Caco-2 (cell line): ENCODE measurements around the gene TMEM98. TPM values are rescaled to one million over a fixed set of nuclear protein-coding genes. Genes with fewer than 3 reads are reported as not detected.
A peak's percentile ranks its signal among the peaks of the same experiment; 100 is the strongest.
"Not testable (repeated sequence)": the region's sequence is repeated elsewhere in the genome, so short reads cannot be mapped to it uniquely, and the experiment has no call there.

Experiments used
- BruUV-seq: library from RNA; stranded (reverse); fragments of 400-500 nt; replicated peaks from 2 replicates; lab custom pipeline; 2021; lab: Mats Ljungman, UMichigan
- CTCF ChIA-PET: fragments of 300-600 bp; sonication (Branson Sonifier 250); formaldehyde crosslinking; loops from one replicate; lab custom pipeline; 2022; ENCODE audit warnings: antibody characterized with exemption; lab: Charles Lee
- POLR2A ChIA-PET: fragments of 300-600 bp; sonication (Branson Sonifier 250); formaldehyde crosslinking; loops from one replicate; lab custom pipeline; 2022; ENCODE audit warnings: antibody characterized with exemption; lab: Charles Lee
- DNase-seq, 2 experiments: peaks; one replicate each; pipeline versions ENCODE4 v3.0.0 to v3.0.0-alpha.2; 2020 to 2022
- H3K27me3 ChIP-seq: replicated peaks from 2 replicates; pipeline ENCODE4 v1.6.0; 2011; ENCODE audit warnings: low read length; ENCODE audit not compliant: control insufficient read depth, insufficient read depth
- H3K36me3 ChIP-seq: 2 replicates; pipeline ENCODE4 v1.5.1; 2011; ENCODE audit warnings: low read length; ENCODE audit not compliant: control insufficient read depth, insufficient read depth
- H3K4me1 ChIP-seq: fragments of 250-450 bp; sonication (Bioruptor Pico); 2 replicates; pipeline ENCODE4 v1.5.1; 2020; ENCODE audit warnings: mild to moderate bottlenecking
- H3K4me3 ChIP-seq: 2 replicates; pipeline ENCODE4 v1.5.1; 2011; ENCODE audit warnings: low read depth, mild to moderate bottlenecking, control low read depth, low read length
- H3K9me3 ChIP-seq: fragments of 250-450 bp; sonication (Bioruptor Pico); 2 replicates; pipeline ENCODE4 v1.5.1; 2020; ENCODE audit warnings: mild to moderate bottlenecking, moderate library complexity
- H3K27ac Mint-ChIP-seq: one replicate; pipeline ENCODE4 v1.8.0; 2022; ENCODE audit warnings: mixed read lengths; ENCODE audit not compliant: unreplicated experiment
- H3K27me3 Mint-ChIP-seq: one replicate; pipeline ENCODE4 v1.8.0; 2022; ENCODE audit warnings: mixed read lengths; ENCODE audit not compliant: insufficient read depth, unreplicated experiment
- H3K36me3 Mint-ChIP-seq: one replicate; pipeline ENCODE4 v1.8.0; 2022; ENCODE audit warnings: mild to moderate bottlenecking, mixed read lengths; ENCODE audit not compliant: insufficient read depth, unreplicated experiment
- H3K4me1 Mint-ChIP-seq: one replicate; pipeline ENCODE4 v1.8.0; 2022; ENCODE audit warnings: low read depth, mixed read lengths; ENCODE audit not compliant: unreplicated experiment
- H3K4me3 Mint-ChIP-seq: one replicate; pipeline ENCODE4 v1.8.0; 2022; ENCODE audit warnings: mild to moderate bottlenecking, moderate library complexity, mixed read lengths; ENCODE audit not compliant: unreplicated experiment
- H3K9me3 Mint-ChIP-seq: one replicate; pipeline ENCODE4 v1.8.0; 2022; ENCODE audit warnings: mixed read lengths; ENCODE audit not compliant: unreplicated experiment
- CTCF ChIP-seq, 2 experiments: fragments of 200-600 bp in 1 of 2; IDR thresholded peaks; 1 replicate in 1 of 2; 2 replicates in 1 of 2; pipeline versions ENCODE4 v1.5.1 to v1.8.0; 2011 to 2022; ENCODE audit warnings: antibody characterized with exemption in 1 of 2, control low read depth in 1 of 2, inconsistent platforms in 1 of 2, low read depth in 1 of 2, low read length in 1 of 2, mild to moderate bottlenecking in 1 of 2, moderate library complexity in 1 of 2; ENCODE audit not compliant: insufficient read depth in 1 of 2, severe bottlenecking in 1 of 2, unreplicated experiment in 1 of 2
- intact Hi-C: fragments of 100-400 bp; cut with micrococcal nuclease; formaldehyde crosslinking; loops from one replicate; pipeline ENCODE4 v1.10.0; 2022; ENCODE audit not compliant: unreplicated experiment
- total RNA-seq: library from RNA; stranded (reverse); gene quantifications from 2 replicates; pipeline ENCODE4 v1.2.3, GENCODE V29; 2022

The TMEM98 gene
- total RNA-seq, 1 experiment from 2014 or later: 229 TPM

GRCh38 chr17:32882734-32883133, 45.2 kb upstream of the TMEM98 start:
- peaks cover 6% of the 10 kb centered on the region for H3K4me1 Mint-ChIP-seq
- no peaks in the 10 kb centered on the region for H3K9me3 Mint-ChIP-seq
- intact Hi-C loops: no loop called here
- H3K27me3 Mint-ChIP-seq: no peaks in the 10 kb centered on the region
- DNase-seq: no peak
- POLR2A ChIA-PET: no interaction called here
- no peak for TF ChIP-seq CTCF (IDR thresholded peaks at IDR 0.05; ENCODE audit: insufficient read depth in 1 of 2, low read depth in 1 of 2, low read length in 1 of 2, severe bottlenecking in 1 of 2, unreplicated experiment in 1 of 2)
- no peaks in the 10 kb centered on the region for H3K36me3 Mint-ChIP-seq
- Histone ChIP-seq H3K4me3 (no peak overlapping the region), H3K27me3 (no peaks in the 10 kb centered on the region), H3K4me1 (peaks cover 11% of the 10 kb centered on the region), H3K36me3 (no peaks in the 10 kb centered on the region), H3K9me3 (no peaks in the 10 kb centered on the region)
- H3K27ac Mint-ChIP-seq: no peak overlapping the region
- BruUV-seq: no TSS peak
- H3K4me3 Mint-ChIP-seq: no peak overlapping the region
- CTCF ChIA-PET: no interaction called here

- DNase-seq, H3K9me3 ChIP-seq, H3K9me3 Mint-ChIP-seq, H3K36me3 ChIP-seq, H3K36me3 Mint-ChIP-seq, H3K4me1 Mint-ChIP-seq, H3K27me3 ChIP-seq, intact Hi-C loops, H3K27me3 Mint-ChIP-seq: not testable (repeated sequence)
- Mint-ChIP-seq H3K4me3 (peak overlapping the region; percentile 80), H3K27ac (peak overlapping the region; percentile 88)
- peak overlapping the region; percentile 55 for H3K4me3 ChIP-seq
- peaks cover 11% of the 10 kb centered on the region for H3K4me1 ChIP-seq
- ChIA-PET POLR2A (interaction anchor here (0.6 kb wide), 1 partner anchor 31 kb away, joined by 3 read pairs; no protein-coding TSS in a partner anchor), CTCF (interaction anchor here (2.1 kb wide), 1 partner anchor 10 kb away, joined by 7 read pairs; the partner anchor contains the start of gene MYO1D)
- BruUV-seq: TSS peak; percentile 92
Measured at GRCh38 chr17:32886951-32887350, 41.0 kb upstream of the TMEM98 start.

- H3K4me1 Mint-ChIP-seq, H3K27me3 ChIP-seq, H3K9me3 ChIP-seq, H3K4me3 Mint-ChIP-seq, H3K4me3 ChIP-seq, H3K27me3 Mint-ChIP-seq, intact Hi-C loops, H3K36me3 ChIP-seq, H3K36me3 Mint-ChIP-seq, H3K27ac Mint-ChIP-seq, H3K9me3 Mint-ChIP-seq, BruUV-seq: not testable (repeated sequence)
- CTCF ChIA-PET: interaction anchor here (2.1 kb wide), 1 partner anchor 10 kb away, joined by 7 read pairs; the partner anchor contains the start of gene MYO1D
- peak; percentile 59 to 74 for DNase-seq
- POLR2A ChIA-PET: interaction anchor here (0.6 kb wide), 1 partner anchor 32 kb away, joined by 3 read pairs; no protein-coding TSS in a partner anchor
- H3K4me1 ChIP-seq: peaks cover 11% of the 10 kb centered on the region
Measured at GRCh38 chr17:32887410-32887809, 40.5 kb upstream of the TMEM98 start.

GRCh38 chr17:32894245-32894644, 33.7 kb upstream of the TMEM98 start:
- Histone ChIP-seq H3K36me3 (0 out of 2 replicates have a peak, but pooled peaks cover 2% of the 10 kb centered on the region), H3K27me3 (no peaks in the 10 kb centered on the region), H3K4me1 (peaks cover 27% of the 10 kb centered on the region), H3K9me3 (peaks cover 7% of the 10 kb centered on the region), H3K4me3 (no peak overlapping the region)
- no TSS peak for BruUV-seq
- Mint-ChIP-seq H3K4me1 (peaks cover 29% of the 10 kb centered on the region), H3K27me3 (no peaks in the 10 kb centered on the region), H3K36me3 (no peaks in the 10 kb centered on the region), H3K27ac (peak overlapping the region; percentile 48), H3K9me3 (no peaks in the 10 kb centered on the region), H3K4me3 (no peak overlapping the region)
- DNase-seq: peak in 1 of 2 experiments; percentile 49
- CTCF ChIA-PET: interaction anchor here (1.9 kb wide), 1 partner anchor 15 kb away, joined by 7 read pairs; no protein-coding TSS in a partner anchor
- no peak for TF ChIP-seq CTCF (IDR thresholded peaks at IDR 0.05; ENCODE audit: insufficient read depth in 1 of 2, low read depth in 1 of 2, low read length in 1 of 2, severe bottlenecking in 1 of 2, unreplicated experiment in 1 of 2)
- intact Hi-C loops: no loop called here
- POLR2A ChIA-PET: interaction anchor here (0.6 kb wide), 1 partner anchor 30 kb away, joined by 3 read pairs; no protein-coding TSS in a partner anchor
